ENCODE measurements around the gene RAVER1. TPM values are rescaled to one million over a fixed set of nuclear protein-coding genes. Genes with fewer than 3 reads are reported as not detected.

Gene RAVER1
- polyA plus RNA-seq, 1 donor = 45.2 TPM

- peak; percentile 83 to 92 for DNase-seq
- H3K9me3 ChIP-seq (ENCODE audit: control insufficient read depth, low read depth, low read length) = no peaks in the 10 kb centered on the region
- H3K4me1 ChIP-seq (ENCODE audit: control insufficient read depth, insufficient read depth, low read length) = peaks cover 12% of the 10 kb centered on the region
- H3K27ac ChIP-seq (ENCODE audit: low read length) = peak overlapping the region; percentile 86
- WGBS (ENCODE audit: insufficient coverage, low lambda C conversion rate) = no CpG with 5 or more reads among the region's 18 CpGs
- H3K36me3 ChIP-seq (ENCODE audit: control insufficient read depth, insufficient read depth, low read length) = peaks cover 38% of the 10 kb centered on the region
- H3K27me3 ChIP-seq (ENCODE audit: control insufficient read depth, insufficient read depth, low read length) = no peaks in the 10 kb centered on the region
- peak overlapping the region; percentile 74 for H3K4me3 ChIP-seq (ENCODE audit: low read length)
These were observed 968 bp downstream of the RAVER1 start for GRCh38 chr19:10332158-10332964.

- Histone ChIP-seq H3K27me3 (ENCODE audit: control insufficient read depth, insufficient read depth, low read length) (no peaks in the 10 kb centered on the region), H3K4me1 (ENCODE audit: control insufficient read depth, insufficient read depth, low read length) (peaks cover 8% of the 10 kb centered on the region), H3K4me3 (ENCODE audit: low read length) (no peak overlapping the region), H3K36me3 (ENCODE audit: control insufficient read depth, insufficient read depth, low read length) (peaks cover 60% of the 10 kb centered on the region), H3K9me3 (ENCODE audit: control insufficient read depth, low read depth, low read length) (no peaks in the 10 kb centered on the region), H3K27ac (ENCODE audit: low read length) (no peak overlapping the region)
- DNase-seq = no peak
- WGBS (ENCODE audit: insufficient coverage, low lambda C conversion rate) = no CpG with 5 or more reads among the region's 13 CpGs
These were observed 3.8 kb downstream of the RAVER1 start for GRCh38 chr19:10329555-10329954.

- no peak overlapping the region for H3K4me3 ChIP-seq (ENCODE audit: low read length)
- H3K9me3 ChIP-seq (ENCODE audit: control insufficient read depth, low read depth, low read length) = no peaks in the 10 kb centered on the region
- no peak for DNase-seq
- 100% methylated on average over 1 of the region's 41 CpGs for WGBS (ENCODE audit: insufficient coverage, low lambda C conversion rate)
- peaks cover 5% of the 10 kb centered on the region for H3K4me1 ChIP-seq (ENCODE audit: control insufficient read depth, insufficient read depth, low read length)
- H3K27ac ChIP-seq (ENCODE audit: low read length) = no peak overlapping the region
- peaks cover 65% of the 10 kb centered on the region for H3K36me3 ChIP-seq (ENCODE audit: control insufficient read depth, insufficient read depth, low read length)
- no peaks in the 10 kb centered on the region for H3K27me3 ChIP-seq (ENCODE audit: control insufficient read depth, insufficient read depth, low read length)
These were observed 4.5 kb downstream of the RAVER1 start for GRCh38 chr19:10328558-10329429.

- Histone ChIP-seq H3K36me3 (ENCODE audit: control insufficient read depth, insufficient read depth, low read length) (peaks cover 75% of the 10 kb centered on the region), H3K27me3 (ENCODE audit: control insufficient read depth, insufficient read depth, low read length) (no peaks in the 10 kb centered on the region), H3K9me3 (ENCODE audit: control insufficient read depth, low read depth, low read length) (no peaks in the 10 kb centered on the region), H3K27ac (ENCODE audit: low read length) (no peak overlapping the region), H3K4me3 (ENCODE audit: low read length) (no peak overlapping the region), H3K4me1 (ENCODE audit: control insufficient read depth, insufficient read depth, low read length) (peaks cover 10% of the 10 kb centered on the region)
- DNase-seq = no peak
- WGBS (ENCODE audit: insufficient coverage, low lambda C conversion rate) = no CpG with 5 or more reads among the region's 7 CpGs
These were observed 5.5 kb downstream of the RAVER1 start for GRCh38 chr19:10327793-10328192.

GRCh38 chr19:10325732-10326131, 7.6 kb downstream of the RAVER1 start:
- WGBS (ENCODE audit: insufficient coverage, low lambda C conversion rate) = no CpG with 5 or more reads among the region's 8 CpGs
- no peak overlapping the region for H3K27ac ChIP-seq (ENCODE audit: low read length)

GRCh38 chr19:10321874-10322835, 11.2 kb downstream of the RAVER1 start:
- Histone ChIP-seq H3K27ac (ENCODE audit: low read length) (peak overlapping the region; percentile 77), H3K27me3 (ENCODE audit: control insufficient read depth, insufficient read depth, low read length) (no peaks in the 10 kb centered on the region), H3K4me3 (ENCODE audit: low read length) (no peak overlapping the region), H3K4me1 (ENCODE audit: control insufficient read depth, insufficient read depth, low read length) (peaks cover 20% of the 10 kb centered on the region), H3K36me3 (ENCODE audit: control insufficient read depth, insufficient read depth, low read length) (peaks cover 88% of the 10 kb centered on the region), H3K9me3 (ENCODE audit: control insufficient read depth, low read depth, low read length) (peaks cover 5% of the 10 kb centered on the region)
- peak; percentile 88 to 94 for DNase-seq
- WGBS (ENCODE audit: insufficient coverage, low lambda C conversion rate) = no CpG with 5 or more reads among the region's 19 CpGs

More at GRCh38 chr19:10325732-10326131, 7.6 kb downstream of the RAVER1 start:
- DNase-seq = no peak
- peaks cover 20% of the 10 kb centered on the region for H3K4me1 ChIP-seq (ENCODE audit: control insufficient read depth, insufficient read depth, low read length)
- no peak overlapping the region for H3K4me3 ChIP-seq (ENCODE audit: low read length)
- H3K36me3 ChIP-seq (ENCODE audit: control insufficient read depth, insufficient read depth, low read length) = peaks cover 91% of the 10 kb centered on the region
- H3K9me3 ChIP-seq (ENCODE audit: control insufficient read depth, low read depth, low read length) = peaks cover 3% of the 10 kb centered on the region
- no peaks in the 10 kb centered on the region for H3K27me3 ChIP-seq (ENCODE audit: control insufficient read depth, insufficient read depth, low read length)

- Histone ChIP-seq H3K36me3 (ENCODE audit: control insufficient read depth, insufficient read depth, low read length) (peaks cover 91% of the 10 kb centered on the region), H3K4me1 (ENCODE audit: control insufficient read depth, insufficient read depth, low read length) (peaks cover 20% of the 10 kb centered on the region), H3K4me3 (ENCODE audit: low read length) (no peak overlapping the region), H3K27ac (ENCODE audit: low read length) (peak overlapping the region; percentile 77), H3K27me3 (ENCODE audit: control insufficient read depth, insufficient read depth, low read length) (no peaks in the 10 kb centered on the region), H3K9me3 (ENCODE audit: control insufficient read depth, low read depth, low read length) (peaks cover 5% of the 10 kb centered on the region)
- DNase-seq = peak in 1 of 2 donors; percentile 58
- no CpG with 5 or more reads among the region's 11 CpGs for WGBS (ENCODE audit: insufficient coverage, low lambda C conversion rate)
These were observed 11.9 kb downstream of the RAVER1 start for GRCh38 chr19:10321417-10321797.

- no peak for DNase-seq
- peaks cover 26% of the 10 kb centered on the region for H3K4me1 ChIP-seq (ENCODE audit: control insufficient read depth, insufficient read depth, low read length)
- peak overlapping the region; percentile 77 for H3K27ac ChIP-seq (ENCODE audit: low read length)
- no peaks in the 10 kb centered on the region for H3K27me3 ChIP-seq (ENCODE audit: control insufficient read depth, insufficient read depth, low read length)
- H3K36me3 ChIP-seq (ENCODE audit: control insufficient read depth, insufficient read depth, low read length) = peaks cover 90% of the 10 kb centered on the region
- no peak overlapping the region for H3K4me3 ChIP-seq (ENCODE audit: low read length)
- peaks cover 5% of the 10 kb centered on the region for H3K9me3 ChIP-seq (ENCODE audit: control insufficient read depth, low read depth, low read length)
- WGBS (ENCODE audit: insufficient coverage, low lambda C conversion rate) = no CpG with 5 or more reads among the region's 32 CpGs
These were observed 12.5 kb downstream of the RAVER1 start for GRCh38 chr19:10320602-10321416.
